OCI-LY7 (cell line): Measurements from ENCODE around the gene ZFAND5. TPM values are rescaled to one million over a fixed set of nuclear protein-coding genes. Genes with fewer than 3 reads are reported as not detected.

Experiments used
- BruUV-seq: library from RNA; stranded (reverse); fragments of 400-500 nt; replicated peaks from 2 replicates; lab custom pipeline; 2021; lab: Mats Ljungman, UMichigan
- CTCF ChIA-PET: fragments of 300-600 bp; sonication (Branson Sonifier 250); formaldehyde crosslinking; loops from one replicate; lab custom pipeline; 2022; ENCODE audit warnings: antibody characterized with exemption; ENCODE audit not compliant: unreplicated experiment; lab: Charles Lee
- POLR2A ChIA-PET: fragments of 300-600 bp; sonication (Branson Sonifier 250); formaldehyde crosslinking; loops from one replicate; lab custom pipeline; 2022; ENCODE audit warnings: antibody characterized with exemption; lab: Charles Lee
- DNase-seq: peaks from one replicate; pipeline ENCODE4 v3.0.0-alpha.2; 2015; ENCODE audit warnings: low spot score
- H2AFZ ChIP-seq: fragments of 200-600 bp; sonication (generic), shearing (Covaris generic); 2 replicates; pipeline ENCODE4 v1.6.1; 2014; ENCODE audit warnings: mild to moderate bottlenecking, antibody characterized with exemption, low read length, moderate library complexity
- H3K27ac ChIP-seq: fragments of 200-600 bp; sonication (generic); 2 replicates; pipeline ENCODE4 v1.5.1; 2014; ENCODE audit warnings: mixed run types, low read depth, mild to moderate bottlenecking, moderate library complexity, low read length, inconsistent platforms; ENCODE audit not compliant: poor library complexity, severe bottlenecking
- H3K36me3 ChIP-seq: fragments of 200-600 bp; sonication (generic); 2 replicates; pipeline ENCODE4 v1.6.1; 2014; ENCODE audit warnings: mild to moderate bottlenecking, antibody characterized with exemption, low read length, moderate library complexity, mixed read lengths; ENCODE audit not compliant: insufficient read depth
- H3K4me1 ChIP-seq: fragments of 200-600 bp; sonication (generic); 2 replicates; pipeline ENCODE4 v1.5.1; 2014; ENCODE audit warnings: mild to moderate bottlenecking, low read length; ENCODE audit not compliant: insufficient read depth, poor library complexity, severe bottlenecking
- H3K4me2 ChIP-seq: fragments of 200-600 bp; sonication (generic); 2 replicates; pipeline ENCODE4 v1.6.1; 2014; ENCODE audit warnings: mild to moderate bottlenecking, low read length
- H3K4me3 ChIP-seq: fragments of 200-600 bp; sonication (generic); 2 replicates; pipeline ENCODE4 v1.5.1; 2014; ENCODE audit warnings: mild to moderate bottlenecking, low read depth, low read length; ENCODE audit not compliant: poor library complexity, severe bottlenecking
- H3K79me2 ChIP-seq: fragments of 200-600 bp; sonication (generic); 2 replicates; pipeline ENCODE4 v1.6.1; 2016; ENCODE audit warnings: low read depth, mild to moderate bottlenecking, low read length, moderate library complexity, mixed read lengths; ENCODE audit not compliant: insufficient read depth
- H3K9me2 ChIP-seq: fragments of 200-600 bp; sonication (generic); 2 replicates; pipeline ENCODE4 v1.6.1; 2016; ENCODE audit warnings: mild to moderate bottlenecking, low read length, mixed read lengths; ENCODE audit not compliant: insufficient read depth
- H3K9me3 ChIP-seq: fragments of 200-600 bp; sonication (generic); 2 replicates; pipeline ENCODE4 v1.6.1; 2014; ENCODE audit warnings: mild to moderate bottlenecking, mixed run types, low read length, mixed read lengths
- H4K20me1 ChIP-seq: fragments of 200-600 bp; sonication (generic); 2 replicates; pipeline ENCODE4 v1.6.1; 2014; ENCODE audit warnings: mild to moderate bottlenecking, antibody characterized with exemption, low read length, moderate library complexity, mixed read lengths; ENCODE audit not compliant: insufficient read depth
- EZH2phosphoT487 ChIP-seq: fragments of 200-600 bp; sonication (generic); IDR thresholded peaks from 2 replicates; pipeline ENCODE4 v1.6.1; 2018; ENCODE audit warnings: low read depth, borderline replicate concordance, mild to moderate bottlenecking, mixed run types, antibody characterized with exemption, low read length, moderate library complexity, mixed read lengths
- intact Hi-C: fragments of 100-400 bp; cut with micrococcal nuclease; formaldehyde crosslinking; loops from one replicate; pipeline ENCODE4 v1.10.0; 2022; ENCODE audit not compliant: unreplicated experiment
- total RNA-seq, 2 experiments: library from RNA; depleted of rRNA in 1 of 2; stranded (reverse); fragments of >200 nt in 1 of 2; shearing (Covaris generic) in 1 of 2; gene quantifications; 2 replicates each; pipeline ENCODE4 v1.2.3, GENCODE V29; 2014 to 2022
- TF ChIP-seq, protein P1 (sequence below): fragments of 200-600 bp; sonication (generic); conservative IDR thresholded peaks from 2 replicates; pipeline ENCODE4 v1.5.1; 2014; ENCODE audit warnings: mild to moderate bottlenecking, antibody characterized with exemption, low read length, moderate library complexity, mixed read lengths

Gene ZFAND5
- total RNA-seq, 2 experiments from 2014 or later: 54.3 to 60.5 TPM

- no peak overlapping the region for H3K4me3 ChIP-seq
- no peak for DNase-seq
- no peaks in the 10 kb centered on the region for H3K9me2 ChIP-seq
- BruUV-seq: no TSS peak
- ChIA-PET POLR2A (no interaction called here), CTCF (no interaction called here)
- H3K4me1 ChIP-seq: no peaks in the 10 kb centered on the region
- intact Hi-C loops: no loop called here
- no peaks in the 10 kb centered on the region for H3K9me3 ChIP-seq
- no peak overlapping the region for H3K27ac ChIP-seq
- H3K79me2 ChIP-seq: no peaks in the 10 kb centered on the region
- no peak overlapping the region for H3K4me2 ChIP-seq
- TF ChIP-seq EZH2phosphoT487: no peak
- TF ChIP-seq, protein P1, sequence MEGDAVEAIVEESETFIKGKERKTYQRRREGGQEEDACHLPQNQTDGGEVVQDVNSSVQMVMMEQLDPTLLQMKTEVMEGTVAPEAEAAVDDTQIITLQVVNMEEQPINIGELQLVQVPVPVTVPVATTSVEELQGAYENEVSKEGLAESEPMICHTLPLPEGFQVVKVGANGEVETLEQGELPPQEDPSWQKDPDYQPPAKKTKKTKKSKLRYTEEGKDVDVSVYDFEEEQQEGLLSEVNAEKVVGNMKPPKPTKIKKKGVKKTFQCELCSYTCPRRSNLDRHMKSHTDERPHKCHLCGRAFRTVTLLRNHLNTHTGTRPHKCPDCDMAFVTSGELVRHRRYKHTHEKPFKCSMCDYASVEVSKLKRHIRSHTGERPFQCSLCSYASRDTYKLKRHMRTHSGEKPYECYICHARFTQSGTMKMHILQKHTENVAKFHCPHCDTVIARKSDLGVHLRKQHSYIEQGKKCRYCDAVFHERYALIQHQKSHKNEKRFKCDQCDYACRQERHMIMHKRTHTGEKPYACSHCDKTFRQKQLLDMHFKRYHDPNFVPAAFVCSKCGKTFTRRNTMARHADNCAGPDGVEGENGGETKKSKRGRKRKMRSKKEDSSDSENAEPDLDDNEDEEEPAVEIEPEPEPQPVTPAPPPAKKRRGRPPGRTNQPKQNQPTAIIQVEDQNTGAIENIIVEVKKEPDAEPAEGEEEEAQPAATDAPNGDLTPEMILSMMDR: no peak
- no peaks in the 10 kb centered on the region for H4K20me1 ChIP-seq
- no peaks in the 10 kb centered on the region for H3K36me3 ChIP-seq
- H2AFZ ChIP-seq: no peak overlapping the region
Observed at GRCh38 chr9:72338631-72339030, 26.4 kb downstream of the ZFAND5 start.

DNA sequence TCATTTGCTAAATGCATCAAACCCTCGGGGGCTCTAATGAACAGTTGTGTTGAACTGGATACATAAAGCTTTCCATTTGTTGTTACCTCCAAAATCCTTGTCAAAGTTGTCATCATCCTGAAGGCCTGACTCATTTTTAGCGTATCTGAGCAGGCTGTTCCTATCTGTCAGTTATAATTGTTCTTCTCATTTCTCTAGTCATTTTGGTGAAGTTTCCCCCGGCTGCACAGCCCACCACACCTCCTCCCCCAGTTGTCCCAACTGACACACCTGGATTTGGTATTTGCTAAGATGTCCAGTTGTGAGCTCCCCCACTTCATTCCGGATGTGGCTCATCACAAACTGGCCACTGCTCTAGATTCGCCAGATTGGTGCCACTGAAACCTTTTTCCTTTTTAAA is 27.7 kb downstream of the ZFAND5 start:
- Histone ChIP-seq H3K9me2 (no peaks in the 10 kb centered on the region), H3K9me3 (no peaks in the 10 kb centered on the region), H3K27ac (no peak overlapping the region), H2AFZ (no peak overlapping the region), H3K4me1 (no peaks in the 10 kb centered on the region), H3K79me2 (no peaks in the 10 kb centered on the region), H3K4me2 (no peak overlapping the region), H3K36me3 (no peaks in the 10 kb centered on the region), H4K20me1 (no peaks in the 10 kb centered on the region), H3K4me3 (no peak overlapping the region)
- CTCF ChIA-PET: no interaction called here
- BruUV-seq: no TSS peak
- TF ChIP-seq EZH2phosphoT487: no peak
- TF ChIP-seq, protein P1: no peak
- POLR2A ChIA-PET: interaction anchor here (0.6 kb wide), 1 partner anchor 83 kb away, joined by 3 read pairs; no protein-coding TSS in a partner anchor
- no peak for DNase-seq
- intact Hi-C loops: no loop called here

- intact Hi-C loops: no loop called here
- Histone ChIP-seq H3K36me3 (no peaks in the 10 kb centered on the region), H3K79me2 (no peaks in the 10 kb centered on the region), H3K27ac (no peak overlapping the region), H2AFZ (no peak overlapping the region), H3K9me3 (no peaks in the 10 kb centered on the region), H4K20me1 (no peaks in the 10 kb centered on the region), H3K4me2 (no peak overlapping the region), H3K4me1 (no peaks in the 10 kb centered on the region), H3K9me2 (no peaks in the 10 kb centered on the region), H3K4me3 (no peak overlapping the region)
- no peak for TF ChIP-seq EZH2phosphoT487
- TF ChIP-seq, protein P1: no peak
- no TSS peak for BruUV-seq
- no peak for DNase-seq
- ChIA-PET POLR2A (interaction anchor here (0.6 to 0.7 kb wide), 2 partner anchors 23 to 695 kb away, joined by 3 to 4 read pairs; no protein-coding TSS in a partner anchor), CTCF (no interaction called here)
Observed at GRCh38 chr9:72334658-72335337, 30.2 kb downstream of the ZFAND5 start.
